Fibroblast of villous mesenchyme (primary cell): Measurements from ENCODE around the gene FAM13A. TPM values are rescaled to one million over a fixed set of nuclear protein-coding genes. Genes with fewer than 3 reads are reported as not detected.

ENCODE experiments used
- DNase-seq: peaks from one replicate; pipeline ENCODE4 v3.0.0-alpha.2; 2010; ENCODE audit warnings: low read depth
- H3K4me3 ChIP-seq: 2 replicates; pipeline ENCODE4 v1.5.1; 2011; ENCODE audit warnings: low read depth, mild to moderate bottlenecking, low read length
- total RNA-seq: library from RNA; depleted of rRNA; stranded (reverse); fragments of >200 nt; gene quantifications from 2 replicates; pipeline ENCODE4 v1.2.3, GENCODE V29; 2012
- TF ChIP-seq, protein P1 (sequence below): IDR thresholded peaks from 2 replicates; pipeline ENCODE4 v1.5.1; 2012; ENCODE audit warnings: low read depth, mild to moderate bottlenecking, low read length; ENCODE audit not compliant: insufficient read depth

FAM13A gene
- total RNA-seq, 1 donor: 34.1 TPM

DNA sequence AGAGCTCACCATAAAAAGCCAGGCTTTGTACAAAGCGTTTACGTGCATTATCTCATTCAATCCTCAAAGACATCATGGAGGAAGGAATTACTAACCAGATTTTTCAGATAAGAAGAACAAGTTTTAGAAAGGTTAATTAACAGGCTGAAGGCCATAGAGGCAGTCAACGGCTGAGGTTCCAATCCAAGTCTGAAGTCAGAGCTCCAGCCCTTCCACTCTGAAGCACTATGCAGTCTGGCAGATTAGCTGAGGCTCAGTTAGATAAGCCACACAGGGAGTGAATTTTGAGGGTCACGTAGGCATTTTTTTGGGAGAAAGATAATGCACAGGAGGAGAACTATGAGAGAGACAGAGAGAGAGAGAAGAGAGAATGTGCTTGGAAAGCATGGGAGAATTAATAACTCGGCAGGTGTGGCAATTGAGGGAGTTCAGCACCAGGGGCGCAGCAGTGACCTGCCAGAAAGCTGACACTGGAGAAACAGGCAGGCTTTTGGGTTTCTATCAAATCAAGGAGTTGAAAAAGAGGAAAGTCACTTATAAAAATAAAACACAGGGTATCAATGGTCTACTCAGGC is 242.9 kb downstream of the FAM13A start:
- DNase-seq: no peak
- TF ChIP-seq, protein P1, sequence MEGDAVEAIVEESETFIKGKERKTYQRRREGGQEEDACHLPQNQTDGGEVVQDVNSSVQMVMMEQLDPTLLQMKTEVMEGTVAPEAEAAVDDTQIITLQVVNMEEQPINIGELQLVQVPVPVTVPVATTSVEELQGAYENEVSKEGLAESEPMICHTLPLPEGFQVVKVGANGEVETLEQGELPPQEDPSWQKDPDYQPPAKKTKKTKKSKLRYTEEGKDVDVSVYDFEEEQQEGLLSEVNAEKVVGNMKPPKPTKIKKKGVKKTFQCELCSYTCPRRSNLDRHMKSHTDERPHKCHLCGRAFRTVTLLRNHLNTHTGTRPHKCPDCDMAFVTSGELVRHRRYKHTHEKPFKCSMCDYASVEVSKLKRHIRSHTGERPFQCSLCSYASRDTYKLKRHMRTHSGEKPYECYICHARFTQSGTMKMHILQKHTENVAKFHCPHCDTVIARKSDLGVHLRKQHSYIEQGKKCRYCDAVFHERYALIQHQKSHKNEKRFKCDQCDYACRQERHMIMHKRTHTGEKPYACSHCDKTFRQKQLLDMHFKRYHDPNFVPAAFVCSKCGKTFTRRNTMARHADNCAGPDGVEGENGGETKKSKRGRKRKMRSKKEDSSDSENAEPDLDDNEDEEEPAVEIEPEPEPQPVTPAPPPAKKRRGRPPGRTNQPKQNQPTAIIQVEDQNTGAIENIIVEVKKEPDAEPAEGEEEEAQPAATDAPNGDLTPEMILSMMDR: no peak
- no peak overlapping the region for H3K4me3 ChIP-seq

DNA sequence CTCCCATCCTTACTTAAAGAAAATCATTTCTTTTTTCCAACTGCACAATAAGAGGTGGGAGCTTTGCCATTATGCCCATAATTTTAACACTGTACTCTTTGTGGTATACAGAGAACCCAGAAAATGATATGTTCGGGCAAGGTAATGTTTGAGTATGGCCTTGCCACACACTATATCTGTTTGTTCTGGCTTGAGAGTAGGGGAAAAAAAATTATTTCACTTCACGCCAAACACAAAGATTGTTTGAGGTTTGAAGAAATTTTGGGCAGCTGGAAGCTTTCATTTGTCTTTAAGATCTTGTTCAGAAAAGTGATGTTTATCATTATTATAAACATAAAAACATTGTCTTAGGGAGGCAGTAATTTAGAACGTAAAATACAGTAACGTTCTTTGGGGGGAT is 244.0 kb downstream of the FAM13A start:
- DNase-seq: no peak
- TF ChIP-seq, protein P1: no peak
- H3K4me3 ChIP-seq: no peak overlapping the region

DNA sequence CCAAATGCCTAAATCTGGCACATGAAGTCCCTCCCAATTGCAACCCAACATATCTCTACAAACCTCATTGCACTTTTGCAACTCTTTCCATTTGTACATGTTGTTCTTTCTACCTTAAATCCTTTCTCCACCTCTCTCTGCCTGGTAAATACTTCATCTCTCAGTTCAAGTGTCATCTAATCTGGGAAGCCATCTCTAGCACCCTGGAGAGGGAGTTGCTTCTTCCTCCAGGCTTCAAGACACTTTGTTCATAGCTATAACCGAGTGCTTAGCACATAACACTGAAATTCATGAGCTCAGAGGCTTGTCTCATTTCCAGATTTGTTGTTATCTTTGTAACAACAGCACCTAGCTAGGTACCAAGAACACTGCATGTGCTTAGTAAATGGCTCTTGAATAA is 244.6 kb downstream of the FAM13A start:
- TF ChIP-seq, protein P1: no peak
- H3K4me3 ChIP-seq: no peak overlapping the region
- DNase-seq: no peak

DNA sequence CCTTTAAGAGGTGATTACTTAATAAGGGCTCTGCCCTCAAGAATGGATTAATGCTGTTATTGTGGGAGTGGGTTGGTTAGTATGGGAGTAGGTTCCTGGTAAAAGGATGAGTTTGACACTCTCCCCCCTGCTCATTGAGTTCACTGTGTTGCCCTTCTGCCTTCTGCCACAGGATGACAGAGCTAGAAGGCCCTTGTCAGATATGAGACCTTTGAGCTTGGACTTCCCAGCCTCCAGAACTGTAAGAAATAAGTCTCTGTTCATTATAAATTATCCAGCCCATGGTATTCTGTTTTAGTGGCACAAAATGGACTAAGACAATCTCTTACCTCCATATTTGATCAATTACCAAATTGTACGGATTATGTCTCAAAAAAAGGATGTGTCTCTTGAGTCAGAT is 245.1 kb downstream of the FAM13A start:
- no peak for DNase-seq
- H3K4me3 ChIP-seq: no peak overlapping the region
- TF ChIP-seq, protein P1: no peak

DNA sequence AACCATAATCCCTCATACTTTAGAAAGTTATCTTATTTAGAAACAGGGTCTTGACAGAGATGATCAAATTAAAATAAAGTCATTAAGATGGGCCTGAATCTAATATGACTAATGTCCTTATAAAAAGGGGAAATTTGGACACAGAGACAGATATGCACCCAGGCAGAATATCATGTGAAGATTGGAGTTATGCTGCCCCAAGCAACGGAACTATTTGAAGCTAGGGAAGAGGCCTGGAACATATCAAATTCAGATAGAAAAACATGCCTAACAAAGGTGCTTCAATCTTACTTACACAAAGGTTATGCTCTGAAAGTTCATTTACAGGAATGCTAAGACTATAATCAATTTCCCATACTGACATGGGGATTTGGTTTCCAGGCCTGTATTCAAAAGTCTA is 246.7 kb downstream of the FAM13A start:
- TF ChIP-seq, protein P1: no peak
- H3K4me3 ChIP-seq: no peak overlapping the region
- no peak for DNase-seq

DNA sequence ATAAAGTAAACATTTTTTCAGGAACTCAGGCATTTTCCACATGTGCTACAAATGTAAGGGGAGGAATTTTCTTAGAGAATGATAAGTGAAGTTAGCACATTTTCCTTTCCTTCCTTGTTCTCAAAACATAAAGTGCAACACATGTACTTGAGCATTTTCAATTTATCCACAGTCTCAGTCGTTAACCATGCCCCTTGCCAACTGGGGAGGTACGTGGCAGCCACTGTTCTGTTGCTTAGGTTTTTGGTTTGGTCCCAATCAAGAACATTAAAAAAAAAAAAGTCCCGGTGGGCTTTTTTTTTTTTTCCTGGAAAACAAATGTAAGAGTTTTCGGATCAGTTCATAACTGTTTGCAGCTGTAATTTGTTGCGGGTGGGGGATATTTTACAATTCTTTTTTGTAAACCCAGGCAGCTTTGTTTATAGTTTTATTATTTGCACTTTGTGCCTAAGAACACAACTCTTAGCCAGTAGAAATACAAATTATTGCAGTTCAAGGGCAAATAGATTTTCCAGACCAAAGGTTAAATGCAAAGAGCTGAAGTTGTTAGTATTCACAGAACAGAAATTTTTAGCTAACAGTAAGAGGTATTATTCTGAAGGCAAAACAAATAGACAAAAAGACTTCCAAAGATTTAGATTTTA is 247.3 kb downstream of the FAM13A start:
- TF ChIP-seq, protein P1: no peak
- no peak for DNase-seq
- H3K4me3 ChIP-seq: no peak overlapping the region

DNA sequence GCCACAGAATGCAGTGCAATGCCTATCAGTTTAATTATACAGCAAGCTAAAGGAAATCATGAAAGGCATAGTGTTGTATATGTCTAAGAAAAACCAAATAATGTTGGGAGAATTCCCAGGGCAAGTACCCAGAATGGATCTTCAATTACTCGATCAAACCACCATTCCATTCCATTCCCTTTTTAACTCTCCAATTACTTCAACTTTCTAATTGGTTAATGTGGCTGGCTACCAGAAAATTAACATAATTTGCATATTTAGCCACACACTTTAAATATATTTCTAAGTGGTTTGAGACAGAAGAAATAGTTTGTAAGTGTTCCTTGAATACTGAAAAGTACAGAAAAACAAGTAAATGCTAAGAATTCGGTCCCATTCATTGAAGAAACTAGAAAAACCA is 247.9 kb downstream of the FAM13A start:
- H3K4me3 ChIP-seq: no peak overlapping the region
- no peak for DNase-seq
- TF ChIP-seq, protein P1: no peak
